GM21360 (cell line): ENCODE measurements around the gene NFX1.
"Not testable (repeated sequence)": the region's sequence is repeated elsewhere in the genome, so short reads cannot be mapped to it uniquely, and the experiment has no call there.

Experiments
- ATAC-seq: cut with Tn5 transposase; IDR thresholded peaks from one replicate; pipeline ENCODE4 v1.9.1; 2021; ENCODE audit warnings: mild to moderate bottlenecking, moderate library complexity; ENCODE audit not compliant: unreplicated experiment

NFX1 gene

DNA sequence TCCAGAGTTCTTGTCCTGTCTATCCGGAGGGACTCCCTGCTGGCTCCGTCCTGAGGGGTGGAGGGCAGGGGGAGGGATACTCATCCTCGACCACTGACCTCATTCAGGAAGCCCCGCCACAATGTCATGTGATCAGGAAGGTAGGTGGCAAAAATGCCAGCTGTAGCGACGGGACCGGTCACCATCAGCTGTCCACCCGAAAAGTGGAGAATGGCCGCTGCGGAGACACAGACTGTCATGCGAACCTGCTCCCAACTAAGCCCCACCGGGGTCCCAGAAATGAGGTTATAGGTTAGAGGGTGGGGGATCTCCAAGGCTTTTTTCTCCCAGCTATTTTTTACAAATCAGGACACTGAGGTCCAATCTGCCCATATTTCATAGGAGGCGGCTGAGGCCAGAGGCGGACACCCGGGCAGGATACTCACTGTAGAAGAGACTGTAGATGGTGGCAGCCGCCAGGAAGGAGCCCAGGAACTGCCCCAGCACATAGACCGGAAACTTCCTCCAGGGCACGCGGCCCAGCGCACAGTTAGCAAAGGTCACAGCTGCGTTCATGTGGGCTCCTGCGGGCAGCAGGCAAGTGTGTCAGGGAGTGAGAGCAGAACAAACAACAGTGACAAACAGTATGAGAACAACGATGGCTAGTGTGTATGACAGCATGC, 95.8 kb downstream of the NFX1 start:
- ATAC-seq, result not testable (repeated sequence)

DNA sequence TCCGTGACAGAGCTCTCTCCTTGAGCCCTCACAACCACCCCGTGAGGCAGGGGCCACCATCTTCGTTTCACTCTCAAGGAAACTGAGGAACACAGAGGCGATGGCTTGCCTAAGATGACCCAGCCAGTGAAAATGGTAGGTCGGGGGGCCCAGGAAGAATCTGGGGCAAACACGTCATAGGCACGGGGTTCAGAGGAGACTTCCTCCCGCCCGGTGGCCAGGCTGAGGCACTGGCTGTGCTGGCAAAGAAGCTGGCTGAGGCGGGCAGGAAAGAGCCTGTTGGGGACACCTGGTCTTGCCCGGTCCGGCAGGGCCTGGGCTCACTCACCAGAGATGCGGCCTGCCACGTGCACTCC, 96.3 kb downstream of the NFX1 start:
- not testable (repeated sequence) for ATAC-seq

DNA sequence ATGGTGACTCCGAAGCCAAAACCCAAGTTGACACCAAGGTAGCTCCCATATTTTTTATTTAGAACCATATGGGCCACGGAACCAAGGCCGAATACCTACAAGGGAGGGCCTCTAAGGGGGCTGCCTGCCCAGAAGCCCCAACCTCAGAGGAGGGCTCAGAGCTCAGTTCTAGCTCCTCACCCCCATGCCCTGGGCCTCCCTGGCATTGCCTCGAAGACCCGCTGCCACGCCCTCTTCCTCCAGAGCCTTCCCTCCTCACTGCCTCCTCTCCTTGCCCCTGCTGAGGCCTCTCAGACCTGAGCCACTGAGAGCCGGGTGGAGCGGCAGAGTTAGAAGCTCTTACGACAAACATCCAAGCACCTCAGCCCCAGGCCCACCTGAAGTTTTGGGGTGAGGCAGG, 96.7 kb downstream of the NFX1 start:
- not testable (repeated sequence) for ATAC-seq

DNA sequence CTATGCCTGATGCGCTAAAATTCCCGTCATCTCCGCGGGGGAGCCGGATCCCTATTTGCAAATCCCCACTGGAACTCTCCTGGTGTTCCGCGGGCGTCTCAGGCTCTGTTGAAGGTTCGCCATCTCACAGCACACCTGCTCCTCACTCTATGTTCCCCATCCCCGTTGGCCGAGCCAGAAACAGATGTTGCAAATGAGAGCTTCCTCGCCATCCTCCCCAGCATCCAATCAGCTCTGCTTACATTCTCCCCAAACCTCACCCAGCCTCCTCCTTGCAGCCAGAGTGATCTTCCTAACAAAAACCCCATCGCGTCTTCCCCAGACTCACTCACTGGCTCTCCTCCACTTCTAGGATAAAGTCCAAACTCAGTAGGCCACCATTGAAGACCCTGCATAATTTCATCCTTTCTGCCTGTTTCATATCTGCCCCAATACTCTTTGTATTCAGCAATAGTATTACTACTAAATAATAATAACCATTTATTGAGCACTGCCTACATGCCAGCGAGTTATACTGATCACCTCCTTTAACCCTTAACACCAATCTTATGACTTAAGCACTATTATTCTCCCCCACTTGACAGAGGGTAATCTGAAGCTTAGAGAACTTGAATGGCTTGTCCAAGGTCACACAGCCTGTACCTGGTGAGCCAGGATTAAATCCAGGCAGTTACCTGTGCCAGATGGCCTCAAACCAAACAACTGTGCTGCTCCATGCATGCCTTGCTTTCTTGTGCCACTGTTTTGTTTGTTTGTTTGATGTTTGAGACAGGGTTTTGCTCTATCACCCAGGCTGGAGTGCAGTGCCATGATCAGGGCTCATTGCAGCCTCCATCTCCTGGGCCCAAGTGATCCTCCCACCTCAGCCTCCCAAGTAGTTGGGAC, 98.0 kb downstream of the NFX1 start:
- no peak for ATAC-seq

DNA sequence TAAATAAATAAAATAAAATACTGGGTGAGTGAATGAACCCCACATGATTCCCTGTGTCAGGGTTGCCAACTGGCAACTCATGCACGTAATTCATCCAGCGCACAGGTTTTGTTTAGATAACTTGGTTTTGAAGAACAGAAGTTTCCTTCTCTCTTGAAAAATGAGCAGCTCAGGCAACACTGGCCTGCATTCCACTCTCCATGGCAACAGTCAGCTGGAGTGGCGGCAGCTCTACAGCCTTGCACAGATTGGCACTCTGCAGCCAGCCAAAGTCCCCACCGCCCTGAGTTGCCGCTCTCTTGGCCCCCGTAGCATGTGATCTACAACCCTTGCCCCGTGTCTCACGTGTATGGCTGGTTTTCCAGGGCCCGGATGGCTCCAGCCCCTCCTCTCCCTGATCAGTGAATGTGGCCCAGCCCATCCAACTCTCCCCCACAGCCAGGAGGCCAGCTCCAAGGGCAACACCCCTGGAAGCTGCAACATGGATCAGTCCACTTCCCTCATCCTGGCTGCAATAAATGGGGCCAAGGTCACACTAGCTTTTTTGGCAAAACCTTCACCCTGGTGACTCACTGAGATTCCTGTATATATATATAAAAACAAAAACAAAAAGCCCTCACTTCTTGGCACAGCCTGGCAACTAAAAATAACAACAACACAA, 100.9 kb downstream of the NFX1 start:
- not testable (repeated sequence) for ATAC-seq

DNA sequence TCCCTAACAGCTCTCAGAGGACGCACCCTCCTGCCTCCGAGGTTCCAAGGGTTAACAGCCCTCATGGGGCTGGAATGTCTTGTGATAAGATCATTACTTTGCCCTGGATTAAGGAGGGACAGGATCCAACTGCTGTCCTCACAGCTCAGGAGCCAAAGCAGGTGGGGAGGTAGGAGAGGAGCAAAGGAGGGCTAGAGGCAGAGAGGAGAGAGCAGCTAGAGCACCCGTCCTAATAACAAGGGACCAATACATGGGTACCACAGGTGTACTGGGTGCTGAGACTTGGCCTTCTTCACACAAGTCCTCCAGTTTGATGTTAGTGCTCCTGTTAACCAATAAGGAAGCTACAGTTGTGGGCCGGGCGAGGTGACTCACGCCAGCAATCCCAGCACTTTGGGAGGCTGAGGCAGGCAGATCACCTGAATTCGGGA, 102.3 kb downstream of the NFX1 start:
- not testable (repeated sequence) for ATAC-seq

DNA sequence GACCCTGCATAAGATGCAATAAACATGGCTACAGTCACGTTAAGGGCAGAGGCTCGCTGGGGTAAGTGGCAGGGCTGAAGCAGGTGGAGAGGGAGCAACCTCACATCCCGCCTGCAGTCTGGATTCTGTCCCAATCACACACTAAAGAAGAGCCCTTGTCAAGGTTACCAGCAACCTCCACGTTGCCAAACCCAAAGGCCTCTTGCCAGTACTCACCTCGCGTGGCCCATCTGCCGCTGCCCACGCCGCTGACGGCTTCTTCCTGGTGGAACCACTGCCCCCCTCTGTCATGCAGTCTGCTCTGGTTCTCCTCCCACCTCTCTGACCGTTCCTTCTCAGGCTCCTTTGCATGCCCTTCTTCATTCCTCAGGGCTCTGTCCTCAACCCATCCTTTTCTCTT, 103.3 kb downstream of the NFX1 start:
- no peak for ATAC-seq

DNA sequence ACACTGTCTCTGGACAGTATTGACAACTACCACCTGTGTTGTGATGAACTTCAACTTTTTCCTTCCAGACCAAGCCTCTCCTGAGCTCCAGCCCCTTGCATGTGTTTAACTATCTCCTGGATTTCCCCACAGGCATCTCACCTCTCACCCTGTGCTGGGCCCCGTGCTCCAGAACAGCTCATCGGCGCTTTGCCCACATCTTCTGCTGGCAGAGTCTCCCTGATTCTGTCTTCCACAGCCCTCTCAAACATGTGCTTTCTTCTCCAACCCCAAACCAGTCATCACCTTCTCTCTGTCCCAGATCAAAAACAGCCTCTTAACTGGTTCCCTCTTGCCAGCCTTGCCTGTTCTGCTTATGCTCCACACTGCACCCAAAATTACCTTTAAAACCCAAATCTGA, 103.7 kb downstream of the NFX1 start:
- not testable (repeated sequence) for ATAC-seq

DNA sequence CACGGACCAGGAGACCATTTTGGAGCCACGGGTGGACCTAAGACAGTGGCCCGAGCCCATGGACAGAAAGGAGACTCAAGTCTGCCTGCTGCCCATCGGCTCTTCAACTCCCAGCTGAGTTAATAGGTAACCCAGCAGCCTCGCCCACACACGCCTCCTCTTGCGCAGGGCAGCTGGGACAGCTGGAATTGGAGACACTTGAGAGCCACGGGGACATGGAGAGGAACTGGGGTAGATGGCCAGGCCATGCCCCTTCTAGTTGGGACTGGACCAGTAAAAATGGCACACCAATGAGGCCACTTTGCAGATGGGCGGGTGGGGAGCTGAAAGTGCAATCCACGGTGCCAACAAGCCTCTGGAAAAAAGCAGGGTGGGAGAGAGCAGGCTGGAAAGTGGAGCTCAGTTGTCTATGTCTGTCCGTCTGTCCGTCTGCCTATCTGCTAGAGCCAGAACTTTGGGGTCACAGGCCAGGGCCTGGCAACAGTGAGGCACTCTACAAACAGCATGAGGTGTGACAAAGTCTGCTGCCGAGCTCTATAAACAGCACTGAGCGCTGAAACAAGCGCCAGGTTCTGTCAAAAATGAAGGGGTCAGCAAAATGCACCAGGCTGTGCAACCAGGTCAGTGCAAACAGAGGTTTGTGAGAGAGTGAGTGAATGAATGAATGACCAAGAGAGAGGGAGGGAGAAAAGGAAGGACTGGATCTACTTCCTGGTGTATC, 105.0 kb downstream of the NFX1 start:
- not testable (repeated sequence) for ATAC-seq

DNA sequence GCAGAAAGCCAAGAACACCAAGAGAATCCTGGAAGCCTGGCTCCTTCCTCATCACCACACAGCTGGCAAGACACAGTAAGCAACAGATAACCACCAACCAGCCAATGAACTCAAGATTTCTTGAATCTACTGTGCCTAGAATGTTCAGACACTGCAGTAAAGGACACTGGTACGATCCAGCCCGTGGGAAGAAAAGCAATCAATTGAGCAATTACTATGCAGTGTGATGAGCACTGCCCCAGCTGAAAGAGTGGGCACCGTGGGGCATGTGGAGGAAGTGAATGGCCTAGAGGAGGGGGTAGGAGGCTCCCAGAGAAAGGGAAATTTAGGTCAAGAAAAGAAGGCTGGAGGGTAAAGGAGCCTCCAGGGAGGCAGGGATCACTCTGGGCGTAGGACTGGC, 107.5 kb downstream of the NFX1 start:
- not testable (repeated sequence) for ATAC-seq

DNA sequence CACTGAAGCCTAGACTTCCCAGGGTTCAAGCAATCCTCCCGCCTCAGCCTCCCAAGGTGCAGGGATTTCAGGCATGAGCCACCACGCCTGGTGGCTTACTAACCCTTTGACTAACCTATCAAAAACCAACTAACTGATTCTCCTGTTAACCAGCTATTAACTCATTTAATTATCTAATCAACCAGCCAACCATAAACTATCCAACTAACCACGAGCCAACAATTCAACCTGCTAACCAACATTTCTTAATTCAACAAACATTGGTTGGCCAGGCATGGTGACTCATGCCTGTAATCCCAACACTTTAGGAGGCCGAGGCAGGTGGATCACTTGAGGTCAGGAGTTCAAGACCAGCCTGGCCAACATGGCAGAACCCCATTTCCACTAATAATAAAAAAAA, 108.7 kb downstream of the NFX1 start:
- not testable (repeated sequence) for ATAC-seq

DNA sequence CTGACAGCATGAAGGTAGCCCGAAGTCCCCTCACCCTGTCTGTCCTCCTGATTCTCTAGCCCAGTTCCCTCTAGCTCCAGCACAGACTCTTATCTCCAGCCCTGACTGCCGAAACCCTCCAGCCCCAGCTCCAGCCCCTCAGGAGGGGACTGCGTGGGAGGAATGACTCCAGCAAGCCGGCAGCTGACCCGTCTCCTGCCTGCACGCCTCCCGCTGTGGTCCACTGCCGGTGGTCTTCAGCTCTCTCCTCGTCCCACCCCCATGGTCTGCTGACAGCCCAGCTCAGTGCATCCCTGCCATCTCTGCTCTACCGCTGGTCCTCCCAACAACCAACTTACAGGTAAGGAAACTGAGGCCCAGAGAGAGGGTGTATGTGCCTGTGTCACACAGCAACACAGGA, 111.5 kb downstream of the NFX1 start:
- not testable (repeated sequence) for ATAC-seq

DNA sequence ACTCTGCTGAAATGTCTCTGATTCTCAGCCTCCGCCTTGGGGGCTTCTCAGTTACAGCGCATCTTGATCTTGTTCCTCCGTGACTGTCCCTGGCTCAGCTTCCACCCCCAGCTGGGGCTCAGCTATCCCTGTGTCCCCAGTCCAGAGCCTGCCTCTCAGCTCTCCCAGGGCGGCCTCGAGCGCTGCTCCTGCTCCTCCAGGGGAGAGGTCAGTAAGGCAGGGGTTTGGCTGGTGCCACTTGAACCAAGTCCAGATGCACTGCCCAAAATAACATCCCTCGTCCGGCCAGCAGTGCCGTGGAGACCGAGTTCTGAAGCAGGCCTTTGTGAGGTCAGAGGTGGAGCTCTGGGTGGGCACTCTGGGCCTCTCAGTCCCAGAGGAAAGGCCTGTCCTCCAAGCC, 112.1 kb downstream of the NFX1 start, which contains the start of gene AQP7:
TSS of gene AQP7 (minus strand) at position 198 of the 400 bp plus-strand sequence. CDS start 1,306 bp downstream, outside the sequence.
- ATAC-seq, result not testable (repeated sequence)

DNA sequence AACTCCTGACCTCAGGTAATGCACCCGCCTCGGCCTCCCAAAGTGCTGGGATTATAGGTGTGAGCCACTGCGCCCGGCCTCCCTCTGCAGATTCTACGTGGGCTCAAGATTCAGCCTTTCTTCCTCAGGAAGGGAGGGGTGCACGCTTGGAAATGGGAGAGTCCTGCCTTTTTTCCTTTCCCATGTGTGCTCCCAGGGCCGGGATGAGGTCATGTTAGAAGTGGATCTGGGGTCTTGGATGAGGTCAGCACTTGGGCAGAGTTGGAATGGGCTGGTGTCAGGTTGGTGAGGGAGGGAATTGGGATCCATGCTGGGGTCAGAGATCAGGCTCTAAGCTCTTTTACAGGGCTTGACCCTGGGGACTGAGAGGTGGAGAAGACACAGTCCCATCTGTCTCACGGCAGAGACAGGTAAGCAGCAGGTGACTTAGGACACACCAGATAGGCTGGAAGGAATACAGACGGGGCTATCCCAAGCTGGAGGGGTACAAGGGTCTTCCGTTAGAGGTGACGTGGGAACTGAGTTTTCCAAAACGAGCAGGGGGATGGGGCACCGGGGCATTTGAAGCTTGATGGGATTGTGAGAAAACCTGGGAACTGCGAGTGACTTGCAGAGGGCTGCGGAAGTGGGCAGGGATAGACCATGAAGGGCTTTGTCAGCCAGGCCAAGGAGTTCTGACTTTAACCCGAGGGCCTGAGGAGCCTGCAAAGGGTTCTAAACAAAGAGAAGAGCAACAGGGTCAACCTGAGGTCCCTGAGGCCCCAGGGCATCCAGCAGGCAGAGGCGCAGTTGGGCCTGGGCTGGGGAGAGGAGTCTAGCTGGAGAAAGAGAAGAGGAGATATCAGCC, 113.8 kb downstream of the NFX1 start:
- no peak for ATAC-seq

DNA sequence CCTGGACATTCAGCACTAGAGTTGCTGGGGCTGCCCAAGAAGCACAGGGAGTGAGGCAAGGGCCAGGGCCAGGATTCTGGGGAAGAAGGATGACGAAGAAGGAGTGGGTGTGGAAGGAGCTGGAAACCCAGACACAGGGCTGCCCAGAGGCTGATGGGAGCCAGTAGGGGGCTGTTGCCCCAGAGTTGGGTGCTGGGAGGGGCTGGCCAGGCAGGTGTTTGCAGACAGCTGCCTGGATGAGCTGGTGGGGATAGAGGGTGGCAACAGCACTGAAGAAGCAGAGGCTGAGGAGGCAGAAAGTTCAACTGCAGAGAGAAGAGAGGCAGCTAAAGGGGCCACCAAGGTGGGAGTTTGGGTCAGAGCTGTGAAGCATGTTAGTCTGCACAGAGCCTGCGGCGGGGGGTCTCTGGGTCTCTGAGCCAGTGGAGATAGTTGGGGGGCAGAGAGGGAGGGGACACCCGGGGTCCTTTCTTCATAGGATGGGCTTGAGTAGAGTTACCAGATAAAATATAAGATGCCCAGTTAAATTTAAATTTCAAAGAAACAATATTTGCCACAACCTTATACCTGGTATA, 114.6 kb downstream of the NFX1 start:
- ATAC-seq, result no peak

DNA sequence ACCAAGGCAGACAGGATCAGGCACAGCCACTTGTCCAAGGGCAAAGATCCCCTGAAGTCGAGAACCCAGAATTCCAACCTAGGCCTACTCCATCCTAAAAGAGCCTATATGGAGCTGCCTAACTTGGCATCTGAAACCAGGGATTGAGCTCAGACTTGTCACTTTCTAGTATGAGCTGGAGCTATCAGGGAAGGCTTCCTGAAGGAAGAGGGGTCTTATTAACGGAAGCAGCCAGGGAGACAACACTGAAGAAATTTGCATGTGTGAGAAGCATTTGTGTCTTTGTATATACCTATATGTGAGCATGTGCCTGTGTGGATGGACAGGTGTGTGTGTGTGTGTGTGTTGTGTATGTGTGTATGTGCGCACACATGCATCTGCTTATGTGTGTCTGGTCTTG, 116.7 kb downstream of the NFX1 start:
- ATAC-seq, result no peak

DNA sequence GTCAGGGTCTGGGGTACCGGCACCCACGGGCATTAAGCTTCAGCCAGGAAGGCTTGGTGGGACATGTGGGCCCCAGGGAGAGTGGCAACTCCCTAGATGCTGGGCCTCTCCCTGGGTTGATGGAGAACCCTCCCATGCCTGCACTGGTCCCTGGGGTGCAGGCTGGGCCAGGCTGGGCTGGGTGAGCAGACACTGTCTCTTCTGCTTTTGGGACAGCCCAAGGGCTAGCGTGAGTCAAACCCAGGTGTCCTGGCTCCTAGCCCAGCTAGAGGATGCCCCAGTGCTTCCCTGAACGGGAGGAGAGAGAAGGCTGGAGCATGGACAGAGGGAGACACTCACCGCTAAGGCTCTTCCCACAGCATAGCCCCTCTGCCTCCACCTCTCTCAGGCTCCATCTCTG, 117.8 kb downstream of the NFX1 start:
- ATAC-seq, result no peak

DNA sequence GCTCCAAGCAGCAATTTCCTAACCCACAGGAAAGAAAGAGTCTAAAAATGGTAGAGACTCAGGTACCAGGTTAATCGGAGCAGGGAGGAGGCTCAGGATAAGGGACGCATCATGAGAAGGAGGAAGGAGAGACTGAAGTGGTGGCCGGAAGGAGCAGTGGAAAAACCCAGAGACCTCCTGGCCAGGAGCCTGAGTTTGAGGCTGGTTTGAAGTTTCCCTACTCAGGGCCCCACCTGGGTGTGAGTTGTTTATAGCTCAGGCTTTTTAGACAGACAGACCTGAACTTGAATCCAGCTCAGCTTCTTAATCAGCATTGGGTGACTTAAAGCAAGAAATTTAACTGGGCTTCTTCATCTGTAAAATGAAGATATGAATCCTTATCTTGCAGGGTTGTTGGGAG, 124.0 kb downstream of the NFX1 start:
- ATAC-seq, result no peak

DNA sequence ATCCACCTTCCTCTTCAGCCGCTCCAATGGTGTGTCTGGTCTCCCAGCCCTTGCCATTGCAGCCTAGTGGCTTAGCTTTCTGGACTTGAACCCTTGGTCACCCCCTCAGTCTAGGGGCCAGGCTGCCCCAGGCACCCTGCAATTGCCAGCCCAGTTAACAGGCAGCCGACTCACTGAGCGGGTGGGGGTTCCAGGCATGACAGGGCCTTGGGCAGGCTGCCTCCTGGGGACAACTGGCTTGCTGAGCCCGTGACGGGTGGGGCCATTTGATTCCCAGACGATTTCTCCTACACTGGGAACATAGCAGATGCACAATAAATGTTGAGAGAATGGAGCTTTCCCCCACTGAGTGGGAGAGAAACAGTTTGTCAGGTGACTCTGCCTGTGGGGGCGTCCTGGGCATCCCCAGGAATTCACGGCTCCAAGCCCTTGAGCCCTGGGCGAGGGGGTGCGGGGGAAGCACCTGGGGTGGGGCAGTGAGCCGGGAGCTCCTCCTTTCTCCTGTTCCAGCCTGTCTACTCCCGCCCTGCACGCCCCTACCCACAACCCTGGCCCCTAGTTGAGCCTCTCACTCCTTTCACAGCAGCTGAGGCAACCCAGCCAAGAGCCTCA, 124.7 kb downstream of the NFX1 start:
- no peak for ATAC-seq
